ENCODE data around the gene SCN9A.
A peak's percentile ranks its signal among the peaks of the same experiment; 100 is the strongest.

SCN9A gene

GRCh38 chr2:166375736-166376487 lies at the start of gene SCN9A:
TSS of gene SCN9A (minus strand) at chr2:166375944. CDS start at chr2:166311756, 64,188 bp downstream.
- DNase-seq = no peak

- no peak for DNase-seq
Observed at GRCh38 chr2:166424841-166425240, 49.1 kb upstream of the SCN9A start.

GRCh38 chr2:166419616-166419934 lies 43.8 kb upstream of the SCN9A start:
- DNase-seq = no peak

- DNase-seq = no peak
Observed at GRCh38 chr2:166418853-166419615, 43.3 kb upstream of the SCN9A start.

GRCh38 chr2:166417669-166418068 lies 41.9 kb upstream of the SCN9A start:
- DNase-seq = peak; percentile 35

- DNase-seq = peak; percentile 80
Observed at GRCh38 chr2:166413255-166413654, 37.5 kb upstream of the SCN9A start.

- no peak for DNase-seq
Observed at GRCh38 chr2:166411473-166412230, 35.9 kb upstream of the SCN9A start.

GRCh38 chr2:166410828-166411472 lies 35.2 kb upstream of the SCN9A start:
- peak; percentile 21 for DNase-seq

GRCh38 chr2:166407746-166408145 lies 32.0 kb upstream of the SCN9A start:
- DNase-seq = peak; percentile 77

GRCh38 chr2:166406374-166406773 lies 30.6 kb upstream of the SCN9A start:
- no peak for DNase-seq

GRCh38 chr2:166405569-166405926 lies 29.8 kb upstream of the SCN9A start:
- no peak for DNase-seq

GRCh38 chr2:166404831-166405568 lies 29.3 kb upstream of the SCN9A start:
- no peak for DNase-seq

- no peak for DNase-seq
Observed at GRCh38 chr2:166394245-166394644, 18.5 kb upstream of the SCN9A start.

GRCh38 chr2:166393008-166393407 lies 17.3 kb upstream of the SCN9A start:
- DNase-seq = no peak

- no peak for DNase-seq
Observed at GRCh38 chr2:166388481-166389070, 12.8 kb upstream of the SCN9A start.

GRCh38 chr2:166385313-166385712 lies 9.6 kb upstream of the SCN9A start:
- no peak for DNase-seq

GRCh38 chr2:166384774-166385173 lies 9.0 kb upstream of the SCN9A start:
- DNase-seq = no peak

GRCh38 chr2:166382448-166382847 lies 6.7 kb upstream of the SCN9A start:
- no peak for DNase-seq

GRCh38 chr2:166380615-166381014 lies 4.9 kb upstream of the SCN9A start:
- no peak for DNase-seq

- no peak for DNase-seq
Observed at GRCh38 chr2:166376873-166377272, 1.1 kb upstream of the SCN9A start.

GRCh38 chr2:166376488-166376828 lies 714 bp upstream of the SCN9A start:
- DNase-seq = no peak

- no peak for DNase-seq
Observed at GRCh38 chr2:166375195-166375735, 479 bp downstream of the SCN9A start.
